Bronchial epithelial cell (primary cell): ENCODE data around the gene KNDC1. TPM values are rescaled to one million over a fixed set of nuclear protein-coding genes. Genes with fewer than 3 reads are reported as not detected.

Source experiments
- DNase-seq: peaks from one replicate; pipeline ENCODE4 v3.0.0-alpha.2; 2010; ENCODE audit warnings: low read depth
- FAIRE-seq: peaks from 2 replicates; lab custom pipeline; 2011; peaks lifted over from hg19 to GRCh38; lab: Jason Lieb, UNC
- H3K27me3 ChIP-seq: 2 replicates; pipeline ENCODE4 v1.5.1; 2011; ENCODE audit warnings: low read length; ENCODE audit not compliant: control insufficient read depth, insufficient read depth
- H3K36me3 ChIP-seq: 2 replicates; pipeline ENCODE4 v1.5.1; 2011; ENCODE audit warnings: low read length; ENCODE audit not compliant: control insufficient read depth, insufficient read depth
- H3K4me3 ChIP-seq: 2 replicates; pipeline ENCODE4 v1.5.1; 2011; ENCODE audit warnings: mild to moderate bottlenecking, low read depth, low read length, control low read depth
- CTCF ChIP-seq: IDR thresholded peaks from 2 replicates; pipeline ENCODE4 v1.5.1; 2011; ENCODE audit warnings: mild to moderate bottlenecking, moderate library complexity, low read length, control low read depth, inconsistent platforms; ENCODE audit not compliant: insufficient read depth, severe bottlenecking
- total RNA-seq: library from RNA; depleted of rRNA; stranded (reverse); fragments of >200 nt; gene quantifications from 2 replicates; pipeline ENCODE4 v1.2.1, GENCODE V29; 2014

KNDC1 gene
- total RNA-seq, 1 donor from 2014 or later: under 0.01 TPM

DNA sequence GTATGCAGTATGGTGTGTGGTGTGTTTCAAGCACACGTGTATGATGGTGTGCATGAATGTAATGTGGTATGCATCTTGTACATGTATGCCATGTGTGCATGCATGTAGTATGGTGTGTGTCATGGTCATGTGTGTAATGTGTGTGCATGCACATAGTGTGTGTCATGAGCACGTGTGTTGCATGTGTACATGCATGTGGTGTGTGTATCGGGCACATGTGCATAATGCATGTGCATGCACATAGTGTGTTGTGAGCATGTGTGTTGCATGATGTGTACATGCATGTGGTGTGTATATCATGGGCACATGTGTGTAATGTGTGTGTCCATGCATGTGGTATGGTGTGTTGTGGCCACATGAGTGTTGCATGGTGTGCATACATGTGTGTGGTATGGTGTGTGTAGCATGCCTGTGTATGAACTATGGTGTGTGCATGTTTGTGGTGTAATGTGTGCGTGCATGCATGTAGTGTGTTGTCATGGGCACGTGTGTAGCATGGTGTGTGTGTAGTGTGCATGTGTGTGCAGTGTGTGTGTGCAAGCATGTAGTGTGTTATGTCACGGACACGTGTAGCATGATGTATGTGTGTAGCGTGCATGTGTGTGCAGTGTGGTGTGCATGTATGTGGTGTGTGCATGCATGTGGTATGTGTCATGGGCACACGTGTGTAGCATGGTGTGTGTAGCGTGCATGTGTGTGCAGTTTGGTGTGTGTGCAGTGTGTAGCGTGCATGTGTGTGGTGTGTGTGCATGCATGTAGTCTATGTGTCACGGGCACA lies 17.6 kb downstream of the KNDC1 start:
- no peak for TF ChIP-seq CTCF
- H3K36me3 ChIP-seq: no peaks in the 10 kb centered on the region
- no peaks in the 10 kb centered on the region for H3K27me3 ChIP-seq
- FAIRE-seq (peak; percentile 99), DNase-seq (no peak)
- H3K4me3 ChIP-seq: no peak overlapping the region

- TF ChIP-seq CTCF: no peak
- FAIRE-seq (no peak), DNase-seq (no peak)
- Histone ChIP-seq H3K27me3 (no peaks in the 10 kb centered on the region), H3K4me3 (no peak overlapping the region), H3K36me3 (no peaks in the 10 kb centered on the region)
Observed at GRCh38 chr10:133178357-133179127, 18.5 kb downstream of the KNDC1 start.

- Histone ChIP-seq H3K36me3 (no peaks in the 10 kb centered on the region), H3K4me3 (no peak overlapping the region), H3K27me3 (no peaks in the 10 kb centered on the region)
- TF ChIP-seq CTCF: no peak
- FAIRE-seq: no peak
- no peak for DNase-seq
Observed at GRCh38 chr10:133179128-133179520, 19.1 kb downstream of the KNDC1 start.

DNA sequence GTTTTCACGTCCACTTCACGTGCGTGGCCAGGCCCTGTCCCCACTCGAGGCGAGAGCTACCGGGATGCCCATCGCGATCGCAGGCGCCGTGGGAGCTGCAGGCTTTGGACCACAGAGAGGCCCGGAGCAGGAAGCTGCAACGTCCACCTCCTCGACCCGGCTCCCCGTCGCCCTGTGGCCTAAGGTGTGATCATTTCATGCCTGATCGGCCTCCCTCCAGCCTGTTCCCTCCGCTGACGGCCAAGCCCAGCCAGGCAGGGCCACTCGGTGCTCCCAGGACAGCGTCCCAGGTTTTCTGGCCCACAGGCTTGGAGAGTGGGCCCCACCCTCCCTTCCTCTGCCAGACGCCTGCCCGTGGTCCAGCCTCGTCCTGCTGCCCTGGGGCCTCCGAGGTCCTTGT lies 19.6 kb downstream of the KNDC1 start:
- no peaks in the 10 kb centered on the region for H3K27me3 ChIP-seq
- DNase-seq: no peak
- H3K36me3 ChIP-seq: no peaks in the 10 kb centered on the region
- TF ChIP-seq CTCF: no peak
- no peak overlapping the region for H3K4me3 ChIP-seq
- no peak for FAIRE-seq

GRCh38 chr10:133180192-133180964 lies 20.4 kb downstream of the KNDC1 start:
- no peak for TF ChIP-seq CTCF
- no peaks in the 10 kb centered on the region for H3K36me3 ChIP-seq
- no peak for DNase-seq
- H3K27me3 ChIP-seq: no peaks in the 10 kb centered on the region
- no peak overlapping the region for H3K4me3 ChIP-seq
- no peak for FAIRE-seq
